HEK293 (cell line): ENCODE data around the gene FBLN5.

Experiments
- FEZF1 ChIP-seq: fragments of 450-650 bp; formaldehyde crosslinking; IDR thresholded peaks from 2 replicates; pipeline ENCODE4 v1.5.1; 2016; ENCODE audit warnings: missing biosample characterization, missing genetic modification characterization
- HIC1 ChIP-seq: fragments of 450-650 bp; formaldehyde crosslinking; IDR thresholded peaks from 2 replicates; pipeline ENCODE4 v1.5.1; 2016; ENCODE audit warnings: missing biosample characterization, missing genetic modification characterization
- HOXC10 ChIP-seq: sonication (generic); formaldehyde crosslinking; IDR thresholded peaks from 2 replicates; pipeline ENCODE4 v1.8.1; 2023; ENCODE audit warnings: mild to moderate bottlenecking, missing genetic modification reagents
- IKZF3 ChIP-seq: fragments of 450-650 bp; IDR thresholded peaks from 2 replicates; pipeline ENCODE4 v1.5.0; 2018; ENCODE audit warnings: missing biosample characterization, mild to moderate bottlenecking, missing genetic modification characterization, moderate library complexity
- KLF8 ChIP-seq: fragments of 450-650 bp; formaldehyde crosslinking; IDR thresholded peaks from 2 replicates; pipeline ENCODE4 v1.5.1; 2016; ENCODE audit warnings: missing biosample characterization, missing genetic modification characterization
- MEIS1 ChIP-seq: sonication (generic); formaldehyde crosslinking; IDR thresholded peaks from 2 replicates; pipeline ENCODE4 v1.8.1; 2022; ENCODE audit warnings: missing genetic modification reagents, mild to moderate bottlenecking, borderline replicate concordance
- RBAK ChIP-seq: fragments of 450-650 bp; formaldehyde crosslinking; IDR thresholded peaks from 2 replicates; pipeline ENCODE4 v1.5.1; 2016; ENCODE audit warnings: missing biosample characterization, missing genetic modification characterization
- SCRT2 ChIP-seq: fragments of 450-650 bp; formaldehyde crosslinking; IDR thresholded peaks from 2 replicates; pipeline ENCODE4 v1.5.1; 2016; ENCODE audit warnings: missing biosample characterization, missing genetic modification characterization
- YY1 ChIP-seq: fragments of 450-650 bp; formaldehyde crosslinking; IDR thresholded peaks from 2 replicates; pipeline ENCODE4 v1.5.1; 2018; ENCODE audit warnings: missing biosample characterization, missing genetic modification characterization
- ZNF10 ChIP-seq: fragments of 450-650 bp; formaldehyde crosslinking; IDR thresholded peaks from 2 replicates; pipeline ENCODE4 v1.5.1; 2017; ENCODE audit warnings: missing biosample characterization, missing genetic modification characterization
- ZNF112 ChIP-seq: fragments of 450-650 bp; formaldehyde crosslinking; IDR thresholded peaks from 2 replicates; pipeline ENCODE4 v1.5.0; 2017; ENCODE audit warnings: missing biosample characterization, missing genetic modification characterization
- ZNF140 ChIP-seq: fragments of 450-650 bp; formaldehyde crosslinking; IDR thresholded peaks from 2 replicates; pipeline ENCODE4 v1.5.1; 2016; ENCODE audit warnings: missing biosample characterization, missing genetic modification characterization
- ZNF324 ChIP-seq: fragments of 450-650 bp; formaldehyde crosslinking; IDR thresholded peaks from 2 replicates; pipeline ENCODE4 v1.5.1; 2016; ENCODE audit warnings: missing biosample characterization, missing genetic modification characterization
- ZNF335 ChIP-seq: fragments of 450-650 bp; formaldehyde crosslinking; conservative IDR thresholded peaks from 2 replicates; pipeline ENCODE4 v1.5.1; 2016; ENCODE audit warnings: missing biosample characterization, missing genetic modification characterization
- ZNF449 ChIP-seq: fragments of 450-650 bp; formaldehyde crosslinking; IDR thresholded peaks from 2 replicates; pipeline ENCODE4 v1.5.1; 2017; ENCODE audit warnings: missing biosample characterization, mild to moderate bottlenecking, missing genetic modification characterization, moderate library complexity
- ZNF513 ChIP-seq: fragments of 450-650 bp; IDR thresholded peaks from 2 replicates; pipeline ENCODE4 v1.5.1; 2018; ENCODE audit warnings: missing biosample characterization, missing genetic modification characterization
- ZNF530 ChIP-seq: fragments of 450-650 bp; formaldehyde crosslinking; IDR thresholded peaks from 2 replicates; pipeline ENCODE4 v1.5.1; 2016; ENCODE audit warnings: low read depth, missing biosample characterization, missing genetic modification characterization
- ZNF571 ChIP-seq: fragments of 450-650 bp; formaldehyde crosslinking; IDR thresholded peaks from 2 replicates; pipeline ENCODE4 v1.5.0; 2017; ENCODE audit warnings: missing biosample characterization, missing genetic modification characterization
- ZNF645 ChIP-seq: fragments of 450-650 bp; formaldehyde crosslinking; IDR thresholded peaks from 2 replicates; pipeline ENCODE4; 2016; ENCODE audit warnings: missing biosample characterization, missing genetic modification characterization
- ZNF660 ChIP-seq: fragments of 450-650 bp; IDR thresholded peaks from 2 replicates; pipeline ENCODE4 v1.5.1; 2018; ENCODE audit warnings: missing biosample characterization, mild to moderate bottlenecking, missing genetic modification characterization
- ZNF670 ChIP-seq: fragments of 450-650 bp; formaldehyde crosslinking; IDR thresholded peaks from 2 replicates; pipeline ENCODE4 v1.5.1; 2016; ENCODE audit warnings: missing biosample characterization, missing genetic modification characterization, low read depth
- ZNF677 ChIP-seq: fragments of 450-650 bp; IDR thresholded peaks from 2 replicates; pipeline ENCODE4 v1.5.0; 2018; ENCODE audit warnings: missing biosample characterization, mild to moderate bottlenecking, missing genetic modification characterization, moderate library complexity
- ZNF747 ChIP-seq: fragments of 450-650 bp; formaldehyde crosslinking; IDR thresholded peaks from 2 replicates; pipeline ENCODE4 v1.5.1; 2016; ENCODE audit warnings: missing biosample characterization, missing genetic modification characterization
- ZNF791 ChIP-seq: fragments of 450-650 bp; formaldehyde crosslinking; IDR thresholded peaks from 2 replicates; pipeline ENCODE4 v1.5.1; 2016; ENCODE audit warnings: missing biosample characterization, missing genetic modification characterization
- ZSCAN18 ChIP-seq: fragments of 450-650 bp; formaldehyde crosslinking; IDR thresholded peaks from 2 replicates; pipeline ENCODE4 v1.5.1; 2016; ENCODE audit warnings: missing biosample characterization, missing genetic modification characterization
- ZSCAN30 ChIP-seq: fragments of 450-650 bp; IDR thresholded peaks from 2 replicates; pipeline ENCODE4 v1.5.1; 2018; ENCODE audit warnings: missing biosample characterization, mild to moderate bottlenecking, missing genetic modification characterization, moderate library complexity
- ZXDB ChIP-seq: fragments of 450-650 bp; formaldehyde crosslinking; IDR thresholded peaks from 2 replicates; pipeline ENCODE4 v1.5.1; 2016; ENCODE audit warnings: missing biosample characterization, missing genetic modification characterization
- TF ChIP-seq, protein P1 (sequence below): fragments of 450-650 bp; formaldehyde crosslinking; IDR thresholded peaks from 2 replicates; pipeline ENCODE4 v1.5.1; 2017; ENCODE audit warnings: missing biosample characterization, missing genetic modification characterization
- TF ChIP-seq, protein P2 (sequence below): fragments of 450-650 bp; formaldehyde crosslinking; IDR thresholded peaks from 2 replicates; pipeline ENCODE4 v1.5.1; 2017; ENCODE audit warnings: missing biosample characterization, missing genetic modification characterization

The FBLN5 gene

DNA sequence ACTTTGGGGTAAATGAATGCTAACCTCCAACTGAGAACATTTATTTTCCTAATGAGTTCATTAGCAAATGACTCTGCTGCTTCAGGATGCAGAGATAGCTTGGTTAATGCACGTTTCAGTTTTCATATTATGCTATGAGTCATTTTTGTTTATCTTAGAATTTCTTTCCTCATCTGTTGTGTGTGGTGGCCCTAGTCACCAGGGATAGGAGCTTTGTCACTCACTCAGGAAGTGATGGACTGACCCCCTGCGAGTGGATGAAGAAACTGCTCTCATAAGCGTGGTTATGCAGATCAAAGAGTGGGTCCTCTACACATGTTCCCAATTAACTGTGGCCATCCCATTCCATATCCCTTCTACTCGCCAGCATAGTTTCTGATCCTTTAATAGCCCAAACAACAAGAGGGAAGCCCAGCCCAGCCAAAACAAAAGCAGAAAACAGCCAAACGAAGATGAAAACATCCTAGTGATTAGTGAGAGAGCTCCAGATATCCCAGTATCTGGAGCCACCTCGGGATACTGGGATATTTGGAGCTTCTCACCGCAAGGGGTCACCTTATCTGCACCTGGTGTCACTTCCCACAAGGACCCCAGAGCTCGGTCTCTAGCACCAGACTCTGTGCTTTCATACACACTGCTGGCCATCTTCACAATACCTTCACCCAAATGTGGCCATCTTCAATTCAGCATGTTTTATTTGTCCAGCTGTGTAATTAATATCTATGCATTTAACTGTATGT lies 88.8 kb downstream of the FBLN5 start (continued):
- TF ChIP-seq SCRT2 (tag by site-specific recombination) (no peak), ZNF112 (tag by site-specific recombination) (no peak), ZNF791 (no peak), ZXDB (tag by site-specific recombination) (no peak; the same call in 1 of the 2 replicates), ZNF670 (tag by site-specific recombination) (no peak), YY1 (tag by site-specific recombination) (no peak), IKZF3 (tag by site-specific recombination) (no peak), ZNF660 (tag by site-specific recombination) (no peak), ZNF571 (no peak), MEIS1 (CRISPR knock-in tag) (no peak), ZNF513 (tag by site-specific recombination) (no peak), ZNF677 (tag by site-specific recombination) (no peak), RBAK (tag by site-specific recombination) (no peak), HIC1 (peak; percentile 55; the same call in 1 of the 2 replicates), ZSCAN18 (tag by site-specific recombination) (no peak), ZNF140 (tag by site-specific recombination) (no peak), FEZF1 (tag by site-specific recombination) (no peak), ZNF10 (tag by site-specific recombination) (0 out of 2 replicates have a peak, but pooled peaks have one; percentile 46), ZNF645 (tag by site-specific recombination) (no peak), ZNF324 (tag by site-specific recombination) (no peak), HOXC10 (CRISPR knock-in tag) (no peak), ZNF449 (tag by site-specific recombination) (peak; percentile 35; the same call in 1 of the 2 replicates), ZNF335 (0 out of 2 replicates have a peak, but pooled peaks have one; percentile 16), ZSCAN30 (tag by site-specific recombination) (no peak), ZNF747 (tag by site-specific recombination) (no peak), KLF8 (tag by site-specific recombination) (peak; percentile 34; the same call in 1 of the 2 replicates), ZNF530 (tag by site-specific recombination) (no peak)
- TF ChIP-seq, protein P1, sequence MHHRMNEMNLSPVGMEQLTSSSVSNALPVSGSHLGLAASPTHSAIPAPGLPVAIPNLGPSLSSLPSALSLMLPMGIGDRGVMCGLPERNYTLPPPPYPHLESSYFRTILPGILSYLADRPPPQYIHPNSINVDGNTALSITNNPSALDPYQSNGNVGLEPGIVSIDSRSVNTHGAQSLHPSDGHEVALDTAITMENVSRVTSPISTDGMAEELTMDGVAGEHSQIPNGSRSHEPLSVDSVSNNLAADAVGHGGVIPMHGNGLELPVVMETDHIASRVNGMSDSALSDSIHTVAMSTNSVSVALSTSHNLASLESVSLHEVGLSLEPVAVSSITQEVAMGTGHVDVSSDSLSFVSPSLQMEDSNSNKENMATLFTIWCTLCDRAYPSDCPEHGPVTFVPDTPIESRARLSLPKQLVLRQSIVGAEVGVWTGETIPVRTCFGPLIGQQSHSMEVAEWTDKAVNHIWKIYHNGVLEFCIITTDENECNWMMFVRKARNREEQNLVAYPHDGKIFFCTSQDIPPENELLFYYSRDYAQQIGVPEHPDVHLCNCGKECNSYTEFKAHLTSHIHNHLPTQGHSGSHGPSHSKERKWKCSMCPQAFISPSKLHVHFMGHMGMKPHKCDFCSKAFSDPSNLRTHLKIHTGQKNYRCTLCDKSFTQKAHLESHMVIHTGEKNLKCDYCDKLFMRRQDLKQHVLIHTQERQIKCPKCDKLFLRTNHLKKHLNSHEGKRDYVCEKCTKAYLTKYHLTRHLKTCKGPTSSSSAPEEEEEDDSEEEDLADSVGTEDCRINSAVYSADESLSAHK, result no peak
- TF ChIP-seq, protein P2, sequence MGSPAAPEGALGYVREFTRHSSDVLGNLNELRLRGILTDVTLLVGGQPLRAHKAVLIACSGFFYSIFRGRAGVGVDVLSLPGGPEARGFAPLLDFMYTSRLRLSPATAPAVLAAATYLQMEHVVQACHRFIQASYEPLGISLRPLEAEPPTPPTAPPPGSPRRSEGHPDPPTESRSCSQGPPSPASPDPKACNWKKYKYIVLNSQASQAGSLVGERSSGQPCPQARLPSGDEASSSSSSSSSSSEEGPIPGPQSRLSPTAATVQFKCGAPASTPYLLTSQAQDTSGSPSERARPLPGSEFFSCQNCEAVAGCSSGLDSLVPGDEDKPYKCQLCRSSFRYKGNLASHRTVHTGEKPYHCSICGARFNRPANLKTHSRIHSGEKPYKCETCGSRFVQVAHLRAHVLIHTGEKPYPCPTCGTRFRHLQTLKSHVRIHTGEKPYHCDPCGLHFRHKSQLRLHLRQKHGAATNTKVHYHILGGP (tag by site-specific recombination), result no peak
